CD4-positive, alpha-beta T cell treated with Interleukin-4 for 1 hour (primary cell): ENCODE results near the gene FAM50A.

Experiments used
- DNase-seq, 2 donors: peaks; one replicate each; pipeline ENCODE4 v3.0.0-alpha.2; 2020 to 2022

Gene FAM50A

GRCh38 chrX:154413142-154413541 is 30.8 kb upstream of the FAM50A start:
- DNase-seq = no peak

GRCh38 chrX:154417157-154417556 is 26.8 kb upstream of the FAM50A start:
- DNase-seq = no peak

- no peak for DNase-seq
Measured at GRCh38 chrX:154419189-154419588, 24.8 kb upstream of the FAM50A start.

GRCh38 chrX:154419688-154420401 is 24.1 kb upstream of the FAM50A start:
- DNase-seq = no peak

GRCh38 chrX:154420402-154420756 is 23.6 kb upstream of the FAM50A start:
- DNase-seq = no peak

GRCh38 chrX:154426916-154427770 is 16.8 kb upstream of the FAM50A start:
- DNase-seq = no peak

GRCh38 chrX:154428176-154429171 is 15.5 kb upstream of the FAM50A start, which contains the start of gene ATP6AP1:
TSS of gene ATP6AP1 (plus strand) at chrX:154428677. CDS start at chrX:154428693, 16 bp downstream.
- DNase-seq = peak; percentile 90 to 91

GRCh38 chrX:154429711-154430110 is 14.2 kb upstream of the FAM50A start:
- no peak for DNase-seq

GRCh38 chrX:154430479-154430878 is 13.5 kb upstream of the FAM50A start:
- no peak for DNase-seq

- DNase-seq = peak in 1 of 2 donors; percentile 45
Measured at GRCh38 chrX:154430916-154431315, 13.0 kb upstream of the FAM50A start.

- DNase-seq = peak in 1 of 2 donors; percentile 35
Measured at GRCh38 chrX:154431341-154431740, 12.6 kb upstream of the FAM50A start.

- no peak for DNase-seq
Measured at GRCh38 chrX:154432210-154432609, 11.7 kb upstream of the FAM50A start.

- DNase-seq = no peak
Measured at GRCh38 chrX:154433605-154434004, 10.3 kb upstream of the FAM50A start.

- DNase-seq = no peak
Measured at GRCh38 chrX:154434394-154435168, 9.4 kb upstream of the FAM50A start.

GRCh38 chrX:154435171-154435733 is 8.7 kb upstream of the FAM50A start:
- no peak for DNase-seq

GRCh38 chrX:154436374-154436982 is 7.5 kb upstream of the FAM50A start:
- DNase-seq = peak; percentile 48 to 71

GRCh38 chrX:154436983-154437752 is 6.8 kb upstream of the FAM50A start, which contains the start of gene GDI1:
TSS of gene GDI1 (plus strand) at chrX:154437154. CDS start at chrX:154437255, 101 bp downstream.
- peak; percentile 54 to 65 for DNase-seq

GRCh38 chrX:154437971-154438893 is 5.7 kb upstream of the FAM50A start:
- no peak for DNase-seq

GRCh38 chrX:154439841-154440240 is 4.1 kb upstream of the FAM50A start:
- no peak for DNase-seq
